NCI-H146 treated with DMSO at 0.1 percent for 48 hours (cell line): Measurements from ENCODE around the gene CASP3.
"Not testable (repeated sequence)": the region's sequence is repeated elsewhere in the genome, so short reads cannot be mapped to it uniquely, and the experiment has no call there.

ENCODE experiments used
- DNase-seq: peaks from one replicate; lab custom pipeline; 2025; ENCODE audit not compliant: unreplicated experiment; lab: John Stamatoyannopoulos, UW

The CASP3 gene

GRCh38 chr4:184598753-184599491 is 50.3 kb downstream of the CASP3 start:
- no peak for DNase-seq

- DNase-seq = no peak
These were observed 52.5 kb downstream of the CASP3 start for GRCh38 chr4:184596617-184597185.

DNA sequence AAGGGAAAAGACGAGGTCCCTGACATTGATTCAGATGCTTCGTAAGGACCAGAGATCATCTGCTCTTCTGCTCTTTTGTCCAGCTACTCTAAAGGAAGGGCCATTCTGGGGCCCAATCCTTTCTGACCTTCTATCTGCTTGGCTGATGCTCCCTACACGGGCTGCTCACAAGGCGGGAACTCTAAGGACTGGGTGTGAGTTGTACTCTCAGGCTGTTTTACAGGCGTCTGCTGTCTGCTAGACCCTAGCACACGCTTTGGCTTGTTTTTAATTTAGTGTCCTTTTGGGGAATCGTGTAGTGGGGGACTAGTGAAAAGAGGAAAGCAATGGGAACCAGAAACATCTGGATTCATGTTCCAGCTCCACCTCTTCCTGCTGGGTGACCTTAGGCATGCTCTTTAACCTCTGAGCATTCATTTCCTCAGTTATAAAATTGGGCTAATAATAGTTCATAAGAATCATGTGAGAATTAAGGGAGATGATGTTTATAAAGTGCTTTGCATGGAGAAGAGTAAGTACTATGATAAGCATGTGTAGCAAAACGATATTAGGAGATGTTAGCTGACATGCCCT is 53.1 kb downstream of the CASP3 start:
- no peak for DNase-seq

GRCh38 chr4:184595430-184595829 is 53.8 kb downstream of the CASP3 start:
- no peak for DNase-seq

DNA sequence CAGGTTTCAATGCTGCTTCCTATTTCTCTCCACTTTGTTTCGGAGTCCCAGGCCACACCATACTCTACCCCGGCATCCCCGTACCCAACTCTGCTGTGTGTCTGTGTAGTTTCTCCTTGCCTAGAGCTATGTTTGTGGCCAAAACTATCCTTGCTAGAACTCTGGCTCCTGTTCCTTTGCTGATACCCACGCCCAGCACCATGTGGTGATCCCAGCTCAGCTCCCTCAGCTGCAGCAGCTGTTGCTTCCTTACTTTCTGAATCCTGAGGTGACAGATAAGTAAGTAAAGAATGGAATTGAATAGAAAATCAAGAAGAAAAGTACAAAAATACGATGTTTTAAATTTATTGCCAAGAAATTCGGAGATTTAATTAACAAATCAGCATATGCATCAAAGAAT is 55.8 kb downstream of the CASP3 start:
- no peak for DNase-seq

DNA sequence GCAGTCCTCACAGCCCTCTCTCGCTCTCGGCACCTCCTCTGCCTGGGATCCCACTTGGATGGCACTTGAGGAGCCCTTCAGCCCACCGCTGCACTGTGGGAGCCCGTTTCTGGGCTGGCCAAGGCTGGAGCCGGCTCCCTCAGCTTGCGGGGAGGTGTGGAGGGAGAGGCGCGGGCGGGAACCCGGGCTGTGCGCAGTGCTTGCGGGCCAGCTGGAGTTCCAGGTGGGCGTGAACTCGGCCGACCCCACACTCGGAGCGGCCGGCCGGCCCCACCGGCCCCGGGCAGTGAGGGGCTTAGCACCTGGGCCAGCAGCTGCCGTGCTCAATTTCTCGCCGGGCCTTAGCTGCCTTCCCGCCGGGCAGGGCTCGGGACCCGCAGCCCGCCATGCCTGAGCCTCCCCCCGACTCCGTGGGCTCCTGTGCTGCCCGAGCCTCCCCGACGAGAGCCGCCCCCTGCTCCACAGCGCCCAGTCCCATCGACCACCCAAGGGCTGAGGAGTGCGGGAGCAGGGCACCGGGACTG is 57.4 kb downstream of the CASP3 start:
- DNase-seq = not testable (repeated sequence)

DNA sequence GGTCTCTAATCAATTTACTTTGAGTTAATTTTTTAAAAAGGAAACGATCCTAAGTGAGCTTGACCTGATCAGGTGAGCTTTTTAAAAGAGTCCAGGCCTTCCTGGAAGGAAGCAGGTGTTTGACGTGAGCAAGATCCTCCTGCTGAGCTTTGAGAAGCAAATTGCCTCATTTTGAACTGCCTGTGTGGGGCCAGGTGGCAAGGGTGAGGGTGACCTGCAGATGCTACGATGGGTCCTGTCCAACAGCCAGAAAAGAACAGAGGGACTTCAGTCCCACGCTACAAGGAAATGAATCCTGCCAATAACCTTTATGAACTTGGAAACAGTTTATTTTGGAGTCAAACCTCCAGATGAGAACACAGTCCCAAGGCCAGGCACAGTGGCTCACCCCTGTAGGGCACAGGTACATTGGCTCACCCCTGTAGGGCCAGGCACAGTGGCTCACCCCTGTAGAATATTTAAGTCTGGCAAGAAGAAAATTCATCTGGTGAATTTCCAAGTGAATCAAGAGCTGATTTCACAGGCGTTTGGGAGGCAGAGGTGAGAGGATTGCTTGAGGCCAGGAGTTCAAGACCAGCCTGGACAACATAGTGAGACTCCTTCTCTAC is 58.1 kb downstream of the CASP3 start:
- no peak for DNase-seq

- DNase-seq = no peak
These were observed 59.1 kb downstream of the CASP3 start for GRCh38 chr4:184590196-184590595.

DNA sequence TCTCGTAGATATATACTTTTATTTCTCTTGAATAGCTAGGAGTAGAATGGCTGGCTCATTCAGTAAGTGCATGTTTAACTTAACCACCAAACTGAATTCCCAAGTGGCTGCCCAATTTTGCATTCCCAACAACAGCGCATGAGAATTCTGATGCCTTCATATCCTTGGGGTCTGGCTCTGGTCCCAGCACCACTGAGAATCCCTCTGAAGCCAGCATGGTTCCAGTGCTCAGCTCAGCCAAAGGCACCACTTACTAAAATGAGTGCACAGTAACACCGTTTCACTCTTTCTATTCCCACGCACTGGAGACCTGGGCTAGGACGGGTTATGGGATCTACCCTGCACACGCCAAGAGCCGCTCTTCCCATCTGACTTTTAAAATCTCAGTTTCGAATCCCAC is 60.4 kb downstream of the CASP3 start:
- no peak for DNase-seq

- DNase-seq = no peak
These were observed 61.5 kb downstream of the CASP3 start for GRCh38 chr4:184587701-184588100.

GRCh38 chr4:184587221-184587620 is 62.0 kb downstream of the CASP3 start:
- DNase-seq = no peak

- no peak for DNase-seq
These were observed 65.3 kb downstream of the CASP3 start for GRCh38 chr4:184583738-184584502.
